HepG2 (cell line): ENCODE measurements around the gene MEMO1. TPM values are rescaled to one million over a fixed set of nuclear protein-coding genes. Genes with fewer than 3 reads are reported as not detected.

Experiments
- ATAC-seq: fragments of 200-7000 bp; cut with Tn5 transposase; 3 replicates; pipeline ENCODE4 v1.9.1; 2020; ENCODE audit warnings: mild to moderate bottlenecking, moderate library complexity
- BruUV-seq: library from RNA; stranded (reverse); fragments of 400-500 nt; replicated peaks from 2 replicates; lab custom pipeline; 2021; lab: Mats Ljungman, UMichigan
- CTCF ChIA-PET: fragments of 300-600 bp; formaldehyde crosslinking; extraction: SDS; loops from one replicate; lab custom pipeline; 2021; ENCODE audit warnings: low total read pairs, inconsistent platforms, low intra/inter-chr PET ratio; lab: Yijun Ruan, JAX
- POLR2A ChIA-PET: fragments of 350-600 bp; sonication (Branson Sonifier 250); formaldehyde crosslinking; loops from one replicate; lab custom pipeline; 2020; ENCODE audit warnings: antibody characterized with exemption, inconsistent platforms; lab: Yijun Ruan, JAX
- DNase-seq: peaks from one replicate; pipeline ENCODE4 v3.0.0-alpha.2; 2015; ENCODE audit warnings: low spot score
- FAIRE-seq: peaks from 3 replicates; lab custom pipeline; 2011; peaks lifted over from hg19 to GRCh38; lab: Jason Lieb, UNC
- H2AFZ ChIP-seq: one replicate; pipeline ENCODE4 v1.6.1; 2011; ENCODE audit warnings: low read length, inconsistent platforms
- H3K27ac ChIP-seq: fragments of 300-600 bp; 3 replicates; pipeline ENCODE4 v1.8.0; 2011; ENCODE audit warnings: mixed run types, mild to moderate bottlenecking, mixed read lengths, low read length, inconsistent platforms; ENCODE audit not compliant: insufficient read depth; ENCODE audit errors: extremely low read length
- H3K27me3 ChIP-seq, 2 experiments: fragments of 200-600 bp in 1 of 2; 2 replicates in 1 of 2; 3 replicates in 1 of 2; pipeline versions ENCODE4 v1.6.0 to v1.8.0; 2011; ENCODE audit warnings: low read length in 2 of 2, mild to moderate bottlenecking in 2 of 2, moderate library complexity in 2 of 2, inconsistent platforms in 1 of 2; ENCODE audit not compliant: insufficient read depth in 2 of 2, control insufficient read depth in 1 of 2
- H3K36me3 ChIP-seq, 2 experiments: fragments of 200-600 bp in 1 of 2; replicated peaks in 1 of 2; 2 replicates in 1 of 2; 3 replicates in 1 of 2; pipeline versions ENCODE4 v1.5.1 to v1.8.0; 2011; ENCODE audit warnings: low read length in 2 of 2, inconsistent platforms in 1 of 2; ENCODE audit not compliant: insufficient read depth in 2 of 2, control insufficient read depth in 1 of 2
- H3K4me1 ChIP-seq: 2 replicates; pipeline ENCODE4 v1.5.1; 2012; ENCODE audit warnings: low read length, inconsistent platforms; ENCODE audit not compliant: insufficient read depth
- H3K4me2 ChIP-seq: 2 replicates; pipeline ENCODE4 v1.6.0; 2011; ENCODE audit warnings: low read depth, low read length, inconsistent platforms
- H3K4me3 ChIP-seq, 3 experiments: fragments of 200-600 bp in 1 of 3; sonication (generic), shearing (Covaris generic) in 1 of 3; replicated peaks in 1 of 3; 2 replicates each; pipeline ENCODE4 v1.5.1; 2011 to 2016; ENCODE audit warnings: low read length in 3 of 3, inconsistent platforms in 2 of 3, low read depth in 2 of 3, mild to moderate bottlenecking in 2 of 3, control low read depth in 1 of 3, mixed read lengths in 1 of 3; ENCODE audit not compliant: insufficient read depth in 1 of 3
- H3K79me2 ChIP-seq: one replicate; pipeline ENCODE4 v1.6.1; 2011; ENCODE audit warnings: low read length, inconsistent platforms; ENCODE audit not compliant: insufficient read depth
- H3K9ac ChIP-seq: 2 replicates; pipeline ENCODE4 v1.6.0; 2011; ENCODE audit warnings: mild to moderate bottlenecking, low read depth, low read length, inconsistent platforms; ENCODE audit not compliant: insufficient read depth
- H3K9me3 ChIP-seq: 2 replicates; pipeline ENCODE4 v1.5.1; 2012; ENCODE audit warnings: mild to moderate bottlenecking, low read length
- H4K20me1 ChIP-seq: 2 replicates; pipeline ENCODE4 v1.6.0; 2011; ENCODE audit warnings: inconsistent platforms, mild to moderate bottlenecking, low read length, moderate library complexity; ENCODE audit not compliant: insufficient read depth
- HDAC6 ChIP-seq: fragments of 200-600 bp; sonication (generic); IDR thresholded peaks from 2 replicates; pipeline ENCODE4 v1.7.0; 2017; ENCODE audit warnings: mild to moderate bottlenecking, antibody characterized with exemption, low read length, low read depth
- HMGXB4 ChIP-seq, 2 experiments: sonication (generic) in 1 of 2; formaldehyde crosslinking in 1 of 2; IDR thresholded peaks; 2 replicates each; pipeline versions ENCODE4 v1.4.0 to v1.6.1; 2018 to 2020; ENCODE audit warnings: missing genetic modification reagents in 2 of 2, borderline replicate concordance in 1 of 2, low read depth in 1 of 2, mild to moderate bottlenecking in 1 of 2, missing biosample characterization in 1 of 2
- MBD4 ChIP-seq: IDR thresholded peaks from 2 replicates; pipeline ENCODE4 v1.6.1; 2012; ENCODE audit warnings: low read length, inconsistent platforms, borderline replicate concordance
- MLLT10 ChIP-seq: sonication (generic); formaldehyde crosslinking; IDR thresholded peaks from 2 replicates; pipeline ENCODE4 v1.4.0; 2020; ENCODE audit warnings: missing genetic modification reagents
- PLSCR1 ChIP-seq: sonication (generic); formaldehyde crosslinking; IDR thresholded peaks from 2 replicates; pipeline ENCODE4 v1.5.0; 2020; ENCODE audit warnings: missing genetic modification reagents, mild to moderate bottlenecking, borderline replicate concordance
- RFX5 ChIP-seq: IDR thresholded peaks from 2 replicates; pipeline ENCODE4 v1.6.1; 2011; ENCODE audit warnings: low read depth, low read length, improper control_type of control experiment
- SALL1 ChIP-seq: sonication (generic); formaldehyde crosslinking; IDR thresholded peaks from 2 replicates; pipeline ENCODE4 v1.8.0; 2022; ENCODE audit warnings: mild to moderate bottlenecking, missing genetic modification reagents
- YEATS2 ChIP-seq: sonication (generic); formaldehyde crosslinking; IDR thresholded peaks from 2 replicates; pipeline ENCODE4 v1.4.0; 2020; ENCODE audit warnings: missing genetic modification reagents, borderline replicate concordance
- ZNF20 ChIP-seq: sonication (generic); formaldehyde crosslinking; IDR thresholded peaks from 2 replicates; pipeline ENCODE4 v1.4.0; 2020; ENCODE audit warnings: mild to moderate bottlenecking, moderate library complexity, missing genetic modification reagents
- ZNF264 ChIP-seq: sonication (generic); formaldehyde crosslinking; IDR thresholded peaks from 2 replicates; pipeline ENCODE4 v1.4.0; 2020; ENCODE audit warnings: missing genetic modification reagents
- ZNF34 ChIP-seq: sonication (generic); formaldehyde crosslinking; IDR thresholded peaks from 2 replicates; pipeline ENCODE4 v1.4.0; 2020; ENCODE audit warnings: mild to moderate bottlenecking, missing genetic modification reagents, borderline replicate concordance
- ZNF430 ChIP-seq: sonication (generic); formaldehyde crosslinking; IDR thresholded peaks from 2 replicates; pipeline ENCODE4 v1.9.0; 2021; ENCODE audit warnings: mild to moderate bottlenecking, missing genetic modification reagents
- ZNF691 ChIP-seq: sonication (generic); formaldehyde crosslinking; IDR thresholded peaks from 2 replicates; pipeline ENCODE4 v1.4.0; 2020; ENCODE audit warnings: missing genetic modification reagents, low read depth, mild to moderate bottlenecking, borderline replicate concordance
- ZNF878 ChIP-seq: sonication (generic); formaldehyde crosslinking; IDR thresholded peaks from 2 replicates; pipeline ENCODE4 v1.8.1; 2023; ENCODE audit warnings: mild to moderate bottlenecking, missing genetic modification reagents, moderate library complexity
- WGBS: methylation state at CpG from one replicate; pipeline ENCODE4 v1.1.6; 2017; ENCODE audit warnings: low lambda C conversion rate; 5-methylcytosine and 5-hydroxymethylcytosine counted together
- in situ Hi-C: cut with HindIII; loops from 2 replicates; pipeline ENCODE4 v1.10.0; 2017; ENCODE audit warnings: low pct_unique_long_range_greater_than_20kb; ENCODE audit not compliant: extremely low pct_ligation_motif_present
- intact Hi-C: fragments of 100-400 bp; cut with micrococcal nuclease; formaldehyde crosslinking; loops from one replicate; pipeline ENCODE4 v1.10.0; 2022; ENCODE audit not compliant: unreplicated experiment
- polyA plus RNA-seq, 8 experiments: library from polyadenylated mRNA; depleted of rRNA in 3 of 8; stranded (reverse) in 7 of 8; unstranded in 1 of 8; fragments of >200 nt; fragmentation: Illumina TruSeq in 4 of 8; extraction: Trizol in 4 of 8; gene quantifications; 2 replicates each; pipeline versions ENCODE4 v1.2.1 to v1.2.3, GENCODE V29; 2011 to 2016; ENCODE audit warnings: low read depth in 4 of 8, missing spikeins in 1 of 8, mixed read lengths in 1 of 8; ENCODE audit not compliant: insufficient read depth in 1 of 8
- total RNA-seq, 5 experiments: library from RNA; depleted of rRNA; stranded (reverse); fragments of >200 nt; fragmentation: Illumina TruSeq; extraction: Trizol; gene quantifications; 2 replicates each; pipeline ENCODE4 v1.2.3, GENCODE V29; 2016; ENCODE audit warnings: low read depth in 1 of 5

Gene MEMO1
- total and polyA plus RNA-seq, 2 of the 13 experiments (the other 11 are each of a cell fraction or from before 2014, with no cell fraction given): 69.8 to 81.6 TPM

GRCh38 chr2:31940920-31941319 is 69.9 kb downstream of the MEMO1 start:
- Histone ChIP-seq H3K4me1 (no peaks in the 10 kb centered on the region), H3K27ac (no peak overlapping the region), H3K9ac (no peak overlapping the region), H2AFZ (no peak overlapping the region), H3K27me3 (no peaks in the 10 kb centered on the region), H4K20me1 (peaks cover 11% of the 10 kb centered on the region), H3K9me3 (no peaks in the 10 kb centered on the region), H3K4me3 (no peak overlapping the region), H3K36me3 (peaks cover 6 to 19% of the 10 kb centered on the region in 2 experiments; a peak in 4 of 5 replicates), H3K79me2 (peaks cover 31% of the 10 kb centered on the region), H3K4me2 (no peak overlapping the region)
- BruUV-seq: no TSS peak
- ATAC-seq (no peak), FAIRE-seq (no peak), DNase-seq (no peak)
- in situ Hi-C loops: no loop called here
- ChIA-PET POLR2A (no interaction called here), CTCF (no interaction called here)
- WGBS: 98% methylated on average over 1 of the region's 1 CpG
- intact Hi-C loops: no loop called here
- TF ChIP-seq MBD4: no peak
- no peak for TF ChIP-seq ZNF264
- no peak for TF ChIP-seq RFX5

- BruUV-seq: no TSS peak
- no peak overlapping the region for H3K4me3 ChIP-seq
- H4K20me1 ChIP-seq: no peaks in the 10 kb centered on the region
- no peak overlapping the region for H3K27ac ChIP-seq
- 94% methylated on average over 3 of the region's 3 CpGs for WGBS
- H3K4me2 ChIP-seq: no peak overlapping the region
- in situ Hi-C loops: no loop called here
- no peak overlapping the region for H3K9ac ChIP-seq
- H3K9me3 ChIP-seq: no peaks in the 10 kb centered on the region
- intact Hi-C loops: no loop called here
- no peak for DNase-seq
- ATAC-seq: no peak
- FAIRE-seq: no peak
- no peaks in the 10 kb centered on the region for H3K27me3 ChIP-seq
- ChIA-PET POLR2A (no interaction called here), CTCF (no interaction called here)
- H2AFZ ChIP-seq: no peak overlapping the region
- no peaks in the 10 kb centered on the region for H3K4me1 ChIP-seq
- H3K79me2 ChIP-seq: peaks cover 11% of the 10 kb centered on the region
- H3K36me3 ChIP-seq: peaks cover 6 to 16% of the 10 kb centered on the region in 2 experiments; a peak in 4 of 5 replicates
- TF ChIP-seq ZNF430 (CRISPR knock-in tag) (no peak), MLLT10 (CRISPR knock-in tag) (no peak), SALL1 (CRISPR knock-in tag) (no peak), HMGXB4 (CRISPR knock-in tag; IDR thresholded peaks at IDR 0.05; ENCODE audit: borderline replicate concordance in 1 of 2, low read depth in 1 of 2) (no peak), ZNF691 (CRISPR knock-in tag) (no peak), PLSCR1 (CRISPR knock-in tag) (no peak), HDAC6 (no peak), ZNF878 (CRISPR knock-in tag) (no peak), ZNF34 (CRISPR knock-in tag) (no peak), ZNF20 (CRISPR knock-in tag) (no peak), YEATS2 (CRISPR knock-in tag) (no peak)
Observed at GRCh38 chr2:31937741-31938140, 73.1 kb downstream of the MEMO1 start.
